Esophagus squamous epithelium (tissue), 4 donors: ENCODE measurements around the gene MMP25.

ENCODE experiments used
- CTCF ChIP-seq, 6 experiments: fragments of 450-650 bp in 4 of 6; fragments of 200-600 bp in 2 of 6; sonication (generic) in 2 of 6; IDR thresholded peaks; one replicate each; pipeline ENCODE4 v1.5.1; 2016 to 2019; ENCODE audit warnings: antibody characterized with exemption in 6 of 6, mild to moderate bottlenecking in 4 of 6, moderate library complexity in 4 of 6
- POLR2A ChIP-seq, 4 donors: fragments of 450-650 bp; IDR thresholded peaks; one replicate each; pipeline ENCODE4 v1.6.1; 2017; ENCODE audit warnings: antibody characterized with exemption in 4 of 4, mild to moderate bottlenecking in 4 of 4, moderate library complexity in 3 of 4

- no peak for TF ChIP-seq POLR2A (IDR thresholded peaks at IDR 0.05)
- TF ChIP-seq CTCF (IDR thresholded peaks at IDR 0.05): no peak
Observed at GRCh38 chr16:3047387-3047720, 993 bp downstream of the MMP25 start.
